SK-N-SH (cell line): Measurements from ENCODE around the gene PVRIG.

Source experiments
- CTCF ChIP-seq: fragments of 200-600 bp; sonication (generic); IDR thresholded peaks from 2 replicates; pipeline ENCODE4 v1.6.1; 2017; ENCODE audit warnings: antibody characterized with exemption, mild to moderate bottlenecking, moderate library complexity
- EZH2phosphoT487 ChIP-seq: fragments of 200-600 bp; sonication (generic); IDR thresholded peaks from 2 replicates; pipeline ENCODE4 v1.6.1; 2017; ENCODE audit warnings: low read depth, mixed run types, mild to moderate bottlenecking, antibody characterized with exemption, moderate library complexity, borderline replicate concordance
- FOSL2 ChIP-seq: IDR thresholded peaks from 2 replicates; pipeline ENCODE4 v1.4.0; 2012; ENCODE audit warnings: low read depth, mild to moderate bottlenecking, moderate library complexity, borderline replicate concordance
- MAX ChIP-seq: IDR thresholded peaks from 2 replicates; pipeline ENCODE4 v1.4.0; 2012; ENCODE audit warnings: low read depth
- POLR2AphosphoS5 ChIP-seq: IDR thresholded peaks from 2 replicates; pipeline ENCODE4 v1.6.1; 2012; ENCODE audit warnings: low read depth, low read length
- RAD21 ChIP-seq: IDR thresholded peaks from 2 replicates; pipeline ENCODE4 v1.6.1; 2012; ENCODE audit warnings: mild to moderate bottlenecking, low read length
- REST ChIP-seq: IDR thresholded peaks from 2 replicates; pipeline ENCODE4 v1.6.1; 2012; ENCODE audit warnings: mild to moderate bottlenecking, low read depth, low read length, moderate library complexity
- SMC3 ChIP-seq: IDR thresholded peaks from 2 replicates; pipeline ENCODE4 v1.6.1; 2012; ENCODE audit warnings: low read depth, low read length, improper control_type of control experiment
- YY1 ChIP-seq: IDR thresholded peaks from 2 replicates; pipeline ENCODE4 v1.4.0; 2012; ENCODE audit warnings: low read depth, mild to moderate bottlenecking
- ZBTB33 ChIP-seq: IDR thresholded peaks from 2 replicates; pipeline ENCODE4 v1.4.0; 2012; ENCODE audit warnings: low read depth, borderline replicate concordance

GRCh38 chr7:100190048-100190711 lies 29.6 kb upstream of the PVRIG start:
- TF ChIP-seq REST (no peak), POLR2AphosphoS5 (no peak), RAD21 (peak; percentile 47), CTCF (peak; percentile 67), ZBTB33 (no peak), MAX (no peak), FOSL2 (no peak), EZH2phosphoT487 (no peak), SMC3 (peak; percentile 45), YY1 (no peak)
